NCI-H2029 (cell line): ENCODE data around the gene ZFR.
A peak's percentile ranks its signal among the peaks of the same experiment; 100 is the strongest.
"Not testable (repeated sequence)": the region's sequence is repeated elsewhere in the genome, so short reads cannot be mapped to it uniquely, and the experiment has no call there.

ENCODE experiments used
- DNase-seq: peaks from one replicate; lab custom pipeline; 2025; lab: John Stamatoyannopoulos, UW

ZFR gene

GRCh38 chr5:32450952-32451351 lies 6.4 kb upstream of the ZFR start:
- no peak for DNase-seq

- no peak for DNase-seq
Measured at GRCh38 chr5:32449262-32449661, 4.7 kb upstream of the ZFR start.

- DNase-seq = no peak
Measured at GRCh38 chr5:32446630-32447029, 2.1 kb upstream of the ZFR start.

- DNase-seq = no peak
Measured at GRCh38 chr5:32445831-32446614, 1.5 kb upstream of the ZFR start.

GRCh38 chr5:32445287-32445758 lies 783 bp upstream of the ZFR start:
- DNase-seq = no peak

GRCh38 chr5:32443541-32444430 lies 754 bp downstream of the ZFR start:
- DNase-seq = no peak

- DNase-seq = no peak
Measured at GRCh38 chr5:32443145-32443540, 1.4 kb downstream of the ZFR start.

- DNase-seq = no peak
Measured at GRCh38 chr5:32439086-32439642, 5.4 kb downstream of the ZFR start.

GRCh38 chr5:32436553-32437242 lies 7.8 kb downstream of the ZFR start:
- DNase-seq = peak; percentile 52

GRCh38 chr5:32435383-32435782 lies 9.2 kb downstream of the ZFR start:
- no peak for DNase-seq

GRCh38 chr5:32434221-32434620 lies 10.3 kb downstream of the ZFR start:
- no peak for DNase-seq

GRCh38 chr5:32432633-32433032 lies 11.9 kb downstream of the ZFR start:
- DNase-seq = no peak

- DNase-seq = not testable (repeated sequence)
Measured at GRCh38 chr5:32430825-32431224, 13.7 kb downstream of the ZFR start.

- peak; percentile 62 for DNase-seq
Measured at GRCh38 chr5:32428426-32428825, 16.1 kb downstream of the ZFR start.

GRCh38 chr5:32426440-32427151 lies 17.9 kb downstream of the ZFR start:
- no peak for DNase-seq

GRCh38 chr5:32422697-32423096 lies 21.8 kb downstream of the ZFR start:
- no peak for DNase-seq

- no peak for DNase-seq
Measured at GRCh38 chr5:32421075-32421474, 23.5 kb downstream of the ZFR start.

- no peak for DNase-seq
Measured at GRCh38 chr5:32420506-32420905, 24.0 kb downstream of the ZFR start.

GRCh38 chr5:32419791-32420190 lies 24.7 kb downstream of the ZFR start:
- no peak for DNase-seq

GRCh38 chr5:32413466-32414263 lies 30.9 kb downstream of the ZFR start:
- no peak for DNase-seq

- DNase-seq = no peak
Measured at GRCh38 chr5:32410630-32411029, 33.9 kb downstream of the ZFR start.
